GM21717 (cell line): ENCODE results near the gene APCDD1L.

Experiments used
- ATAC-seq: cut with Tn5 transposase; IDR thresholded peaks from one replicate; pipeline ENCODE4 v1.9.1; 2021; ENCODE audit warnings: mild to moderate bottlenecking, moderate library complexity; ENCODE audit not compliant: unreplicated experiment

APCDD1L gene

DNA sequence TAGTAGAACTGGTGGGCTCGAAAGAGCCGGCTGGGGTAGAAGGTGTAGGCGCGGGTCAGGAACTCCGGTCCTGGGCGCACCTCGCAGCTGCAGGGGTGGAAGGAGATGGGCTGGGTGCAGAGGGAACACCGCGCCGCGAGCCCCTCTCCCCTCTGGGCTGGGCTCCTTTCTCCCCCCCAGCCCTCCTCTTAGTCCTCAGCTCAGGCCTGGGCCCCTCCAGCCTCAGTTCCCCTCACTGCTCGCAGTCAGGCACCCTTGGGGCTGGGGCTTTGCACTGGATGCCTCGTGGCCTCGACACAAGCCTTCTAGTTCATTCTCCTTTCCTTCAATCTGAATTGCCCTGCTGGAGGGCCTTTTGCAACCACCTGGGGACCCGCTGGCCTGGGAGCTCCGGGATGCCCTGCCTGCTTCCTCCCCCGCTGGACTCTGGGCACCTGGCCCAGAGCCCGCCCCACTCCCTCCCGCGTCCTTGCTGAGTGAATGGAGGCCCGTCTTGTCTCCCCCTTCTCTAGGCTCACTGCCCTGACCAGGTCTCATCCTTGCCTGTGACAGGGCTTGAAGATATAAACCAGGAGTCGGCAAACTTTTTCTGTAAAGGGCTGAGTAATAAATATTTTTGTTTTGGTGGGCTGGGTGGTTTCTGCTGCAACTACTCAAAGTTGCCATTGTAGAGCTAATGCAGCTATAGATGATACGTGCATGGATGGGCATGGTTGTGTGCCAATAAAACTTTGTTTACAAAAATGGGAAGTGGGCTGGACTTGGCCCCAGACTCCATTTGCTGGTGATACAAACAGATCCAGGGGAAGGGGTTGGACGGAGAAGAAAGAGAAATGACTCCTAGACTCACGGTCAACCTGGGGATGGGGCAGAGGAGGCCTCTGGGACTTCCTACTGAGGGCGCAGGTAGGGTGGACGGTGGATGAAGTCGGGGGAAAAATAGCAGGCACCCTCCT is 47.3 kb downstream of the APCDD1L start:
- ATAC-seq: no peak

DNA sequence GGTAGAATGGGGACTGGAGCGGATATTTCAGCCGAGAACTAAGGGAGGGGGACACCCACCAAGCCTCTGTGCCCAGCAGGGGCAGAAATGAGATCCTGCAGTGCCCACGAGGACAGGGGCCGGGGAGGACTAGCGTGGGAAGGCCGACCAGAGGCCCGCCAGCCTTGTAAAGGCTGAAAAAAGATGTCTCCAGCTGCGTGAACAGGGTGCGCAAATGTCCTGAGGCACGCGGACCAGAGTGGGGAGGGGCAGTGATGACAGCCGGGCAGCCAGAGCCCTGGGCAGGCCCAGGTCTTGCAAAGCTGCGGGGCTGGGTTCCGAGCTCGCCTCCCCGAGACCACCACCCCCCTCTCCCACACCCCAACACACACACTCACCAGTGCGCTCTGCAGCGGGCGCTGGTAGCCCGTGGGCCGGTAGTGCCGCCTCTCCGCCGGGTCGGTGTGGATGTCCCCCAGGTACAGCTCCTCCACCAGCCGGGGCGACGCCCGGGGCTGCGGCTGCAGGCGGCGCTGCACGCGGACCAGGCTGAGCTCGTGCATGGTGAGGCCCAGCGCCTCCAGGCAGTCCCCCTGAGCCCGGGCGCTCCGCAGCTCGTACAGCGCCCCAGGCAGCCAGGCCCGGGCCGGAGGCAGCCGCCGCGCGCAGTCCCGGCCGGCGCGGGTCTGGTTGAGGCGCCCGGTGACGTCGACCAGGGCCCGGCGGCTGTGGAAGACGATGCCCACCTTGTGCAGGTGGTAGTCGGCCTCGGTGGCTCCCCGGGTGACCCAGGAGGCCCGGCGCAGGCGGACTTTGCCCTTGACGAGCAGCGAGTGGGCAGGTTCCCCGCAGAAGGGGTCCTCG is 48.2 kb downstream of the APCDD1L start:
- ATAC-seq: no peak

DNA sequence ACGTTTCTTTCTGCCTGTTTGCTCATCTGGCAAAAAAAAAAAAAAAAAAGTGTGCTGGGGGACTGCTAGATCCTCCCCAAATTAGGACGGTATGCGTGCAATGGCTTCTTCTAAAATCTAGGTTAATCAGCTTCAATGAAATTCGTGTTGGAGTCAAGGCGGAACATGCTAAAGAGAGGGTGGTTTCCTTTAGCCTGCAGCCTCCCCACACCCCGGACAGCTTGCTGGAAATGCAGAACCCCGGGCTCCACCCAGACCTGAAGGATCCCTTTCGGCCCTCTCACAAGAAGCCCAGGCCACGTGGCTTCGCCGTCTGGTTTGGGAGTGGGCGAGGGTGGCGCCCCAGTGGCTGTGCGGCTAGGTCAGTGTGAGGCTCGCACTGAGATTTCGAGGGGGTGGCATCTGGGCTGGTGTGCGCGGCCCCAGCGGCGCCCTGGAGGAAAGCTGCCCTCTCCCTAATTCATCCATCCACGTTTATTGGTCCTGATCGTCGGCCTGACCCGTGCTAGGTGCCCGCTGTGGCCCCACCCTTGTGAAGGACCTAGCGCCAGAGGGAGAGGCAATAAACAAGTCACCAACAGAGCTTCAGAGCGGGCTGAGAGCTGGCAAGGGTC is 49.0 kb downstream of the APCDD1L start:
- no peak for ATAC-seq

DNA sequence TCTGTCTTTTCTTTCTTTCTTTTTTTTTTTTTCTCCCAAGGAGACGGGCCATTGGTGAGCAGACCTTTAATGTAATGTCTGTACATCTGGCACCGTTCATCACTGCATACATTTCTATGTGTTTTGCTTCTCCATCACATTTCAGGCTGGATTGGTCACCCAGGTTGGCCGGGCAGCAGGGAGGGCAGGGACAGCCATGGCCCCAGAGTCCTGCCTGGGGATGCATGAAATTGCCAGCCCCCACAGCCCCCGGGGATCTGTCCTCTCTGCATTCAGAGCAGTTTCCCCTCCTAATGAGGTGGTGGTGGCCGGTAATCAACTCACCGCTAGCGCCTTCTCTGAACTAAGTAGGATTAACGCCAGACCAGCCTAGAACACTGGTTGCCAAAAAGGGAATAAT is 50.4 kb downstream of the APCDD1L start:
- ATAC-seq: no peak

DNA sequence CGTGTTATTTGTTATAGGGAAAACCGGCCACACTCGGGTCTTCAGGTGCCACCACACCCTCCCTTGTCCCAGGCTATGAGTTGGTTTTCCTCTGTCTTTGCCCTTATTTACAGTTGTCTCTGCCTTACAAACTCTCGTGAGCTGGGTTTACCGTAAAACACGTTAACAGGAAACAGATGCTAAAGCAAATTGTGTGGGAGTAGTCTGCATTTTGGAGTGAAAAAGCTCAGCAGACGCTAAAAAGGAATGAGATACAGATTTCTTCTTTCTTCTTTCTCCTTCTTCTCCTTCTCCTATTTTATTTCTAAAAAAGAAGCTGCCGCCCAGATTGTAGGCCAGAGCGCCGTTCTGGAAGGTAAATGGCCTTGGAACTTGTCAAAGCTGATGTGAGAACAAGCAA is 51.9 kb downstream of the APCDD1L start:
- no peak for ATAC-seq

DNA sequence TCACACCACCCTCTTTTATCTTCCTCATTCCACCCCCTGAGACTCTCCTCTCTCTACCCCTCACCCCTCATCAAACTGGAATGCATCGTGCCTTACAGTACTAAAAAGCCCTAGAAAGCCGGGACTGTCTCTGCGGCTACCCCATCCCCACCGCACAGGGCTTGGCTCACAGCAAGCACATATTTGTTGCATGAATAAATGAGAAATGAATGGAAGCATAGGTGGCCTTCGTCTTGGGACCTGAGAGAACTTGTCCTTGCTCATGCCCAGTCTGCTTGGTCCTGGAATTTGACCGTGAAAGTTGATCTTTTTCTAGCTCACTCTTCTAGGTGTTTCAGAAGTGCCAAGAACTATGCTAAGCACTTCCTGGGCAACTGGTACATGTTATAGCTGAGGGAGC is 53.3 kb downstream of the APCDD1L start:
- no peak for ATAC-seq

DNA sequence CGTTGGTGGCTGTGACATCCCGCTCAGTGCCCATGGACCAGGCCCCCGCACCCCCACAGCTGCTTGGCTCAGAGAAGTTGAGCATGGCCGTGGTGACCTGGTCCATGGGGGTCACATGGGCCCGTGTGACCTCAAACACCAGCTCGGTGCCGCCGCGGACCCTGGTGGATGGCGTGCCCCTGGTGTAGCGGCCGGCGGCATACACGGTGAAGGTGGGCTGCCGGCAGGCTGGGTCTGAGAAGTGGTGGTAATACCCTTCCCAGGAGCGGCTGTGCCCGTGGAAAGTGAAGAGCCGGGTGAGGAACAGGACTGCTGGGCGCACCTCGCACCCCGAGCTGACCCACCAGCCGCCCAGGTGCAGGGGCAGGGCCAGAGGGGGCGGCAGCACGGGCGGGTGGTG is 54.1 kb downstream of the APCDD1L start:
- no peak for ATAC-seq

DNA sequence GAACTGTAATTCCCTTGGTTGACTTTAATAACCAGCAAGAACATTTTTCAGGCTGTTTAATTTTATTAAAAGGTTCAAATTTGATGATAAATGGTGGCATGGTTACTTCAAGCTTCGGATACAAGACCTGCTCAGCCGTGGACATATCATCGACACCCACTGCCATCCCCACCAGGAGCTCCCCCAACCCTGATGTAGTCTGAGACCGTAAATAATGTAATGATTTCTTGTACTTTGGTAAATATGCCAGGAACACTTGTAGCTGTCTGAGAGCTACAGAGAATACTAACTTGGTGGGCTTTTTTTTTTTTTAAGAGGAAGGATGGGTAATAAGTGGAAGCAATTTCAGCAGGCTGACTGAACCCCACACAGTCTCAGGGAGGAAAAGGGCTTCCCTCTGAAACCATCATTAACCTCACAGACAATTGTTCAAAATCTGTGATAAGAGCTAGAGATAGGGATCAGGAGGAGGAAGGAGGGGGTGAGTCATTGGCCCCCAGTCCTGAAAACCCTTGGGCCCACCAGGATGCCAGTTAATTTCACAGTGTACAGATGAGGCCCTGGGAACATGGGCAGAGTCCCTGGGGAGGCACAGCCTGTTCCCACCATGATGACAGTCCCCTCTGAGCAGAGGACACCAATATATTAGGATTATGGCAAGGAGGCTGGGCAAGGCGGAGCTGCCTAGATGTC is 56.0 kb downstream of the APCDD1L start:
- ATAC-seq: peak; percentile 22

DNA sequence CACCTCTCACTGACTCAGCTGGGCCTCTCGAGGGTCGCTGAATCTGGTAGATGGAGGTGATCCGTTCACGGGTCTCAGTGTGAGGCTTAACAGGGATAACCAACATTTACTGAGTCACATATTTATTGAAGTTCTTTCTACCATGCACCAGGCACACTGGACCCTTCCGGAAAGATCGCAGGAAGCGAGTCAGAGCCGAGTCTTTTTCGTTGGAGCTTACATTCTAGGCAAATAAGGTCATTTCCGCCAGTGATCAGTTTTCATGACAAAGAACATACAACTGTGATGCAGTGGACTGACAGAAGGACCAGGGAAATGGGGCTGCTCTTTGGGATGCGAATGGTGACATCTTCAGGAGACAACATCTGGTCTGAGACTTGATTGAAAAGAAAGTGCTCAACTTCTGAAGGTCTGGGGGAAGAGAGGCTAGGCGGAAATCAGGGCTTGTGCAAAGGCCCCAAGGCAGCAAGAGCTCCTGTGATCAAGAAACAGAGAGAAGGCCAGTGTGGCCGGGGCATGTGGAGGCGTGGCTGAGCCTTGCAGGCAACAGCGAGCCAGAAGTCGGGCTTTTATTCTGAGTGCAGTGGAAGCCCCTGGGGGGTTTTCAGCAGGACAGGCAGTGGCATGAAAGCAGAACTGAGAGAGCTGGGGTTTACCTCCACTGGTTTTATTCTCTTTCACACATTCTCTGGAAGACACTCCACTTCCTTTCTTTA is 56.7 kb downstream of the APCDD1L start:
- ATAC-seq: peak; percentile 92

DNA sequence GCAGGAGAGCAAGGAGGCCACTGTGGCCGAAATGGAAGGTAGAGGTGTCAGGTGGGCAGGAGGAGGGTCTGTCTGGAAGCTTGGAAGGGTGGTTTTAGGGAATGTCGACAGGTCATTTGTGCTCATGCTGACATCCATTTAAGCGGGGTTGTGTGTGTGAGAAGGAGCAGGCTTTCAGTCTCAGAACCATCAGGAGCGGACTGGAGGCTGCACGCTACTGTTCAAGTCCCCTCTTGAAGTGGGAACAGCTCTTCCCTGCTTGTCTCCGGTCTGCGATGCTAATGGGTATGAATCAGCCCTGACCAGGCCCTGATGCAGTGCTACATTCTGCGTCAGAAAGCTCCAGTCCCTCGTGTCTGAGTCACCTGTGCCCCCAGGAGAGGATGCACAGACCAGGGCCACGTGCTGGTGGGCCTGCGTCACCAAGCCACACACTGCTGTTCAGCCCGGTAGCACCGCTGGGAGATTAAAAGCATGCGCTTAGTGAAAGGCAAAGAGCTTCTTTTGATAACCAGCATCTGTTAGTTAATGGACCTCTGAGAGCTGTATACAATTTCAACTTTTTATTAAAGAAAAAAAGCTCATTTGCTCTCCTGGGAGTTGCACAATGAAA is 58.0 kb downstream of the APCDD1L start:
- ATAC-seq: no peak

DNA sequence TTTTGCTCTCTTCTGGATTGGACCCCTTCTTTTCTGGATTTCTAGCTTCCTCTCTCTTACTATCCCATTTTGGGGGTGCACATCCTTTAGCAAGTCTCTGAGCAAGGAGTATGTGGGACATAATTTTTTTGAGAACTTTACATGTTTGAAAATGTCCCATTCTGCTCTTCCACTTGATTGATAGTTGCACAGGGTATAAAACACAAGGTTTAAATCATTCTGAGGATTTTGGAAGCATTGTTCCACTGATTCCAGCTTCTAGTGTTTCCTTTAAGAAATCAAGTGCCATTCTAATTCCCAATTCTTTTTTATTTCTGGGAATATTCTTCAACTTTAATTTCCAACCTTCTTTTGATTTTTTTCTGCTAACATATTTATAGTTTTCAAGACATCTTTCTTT is 60.7 kb downstream of the APCDD1L start:
- ATAC-seq: no peak

DNA sequence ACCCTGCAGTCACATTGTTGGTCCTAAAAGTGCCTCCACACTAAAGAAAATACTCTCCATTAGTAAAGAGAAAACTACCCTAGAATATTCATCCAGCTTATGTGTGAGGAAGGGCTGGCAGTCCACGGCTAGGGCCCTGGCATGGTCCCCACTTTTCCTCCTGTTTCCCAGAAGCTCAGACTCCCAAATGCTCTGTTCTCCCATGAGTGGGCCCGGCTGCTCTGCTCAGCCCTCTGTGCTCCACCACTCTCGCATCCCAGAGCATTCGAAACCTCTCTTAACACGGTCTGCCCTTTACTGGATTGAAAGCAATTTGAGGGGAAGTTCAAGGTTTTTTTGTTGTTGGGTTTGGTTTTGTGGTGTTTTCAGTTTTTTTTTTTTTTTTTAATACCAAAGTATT is 61.8 kb downstream of the APCDD1L start:
- no peak for ATAC-seq

DNA sequence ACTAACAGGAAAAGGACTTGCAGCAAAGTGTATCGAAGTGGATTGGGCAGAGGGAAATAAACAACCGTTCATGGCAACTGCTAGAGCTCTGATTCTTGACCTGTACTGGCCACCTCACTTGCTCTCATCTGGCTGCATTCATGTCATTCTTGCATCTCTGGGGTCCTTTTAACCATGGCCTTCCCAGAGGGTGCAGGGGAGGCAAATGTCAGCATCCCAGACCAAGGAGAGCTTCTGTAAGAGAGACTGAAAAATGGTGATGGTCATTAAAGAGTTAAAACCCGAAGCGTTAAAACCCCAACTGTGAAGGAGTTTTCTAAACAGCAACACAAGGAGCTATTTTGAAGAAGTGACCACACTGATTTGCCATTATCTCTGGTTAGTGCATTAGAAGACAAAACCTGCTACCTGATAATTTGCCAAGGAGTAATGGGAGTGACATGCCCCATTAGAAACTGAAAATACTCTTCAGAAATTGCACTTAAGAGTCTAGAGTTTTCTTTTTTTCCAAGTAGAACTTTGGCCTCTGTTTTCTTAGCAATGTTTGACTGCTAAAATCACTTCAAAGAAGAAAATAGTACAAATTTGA is 62.4 kb downstream of the APCDD1L start:
- no peak for ATAC-seq

DNA sequence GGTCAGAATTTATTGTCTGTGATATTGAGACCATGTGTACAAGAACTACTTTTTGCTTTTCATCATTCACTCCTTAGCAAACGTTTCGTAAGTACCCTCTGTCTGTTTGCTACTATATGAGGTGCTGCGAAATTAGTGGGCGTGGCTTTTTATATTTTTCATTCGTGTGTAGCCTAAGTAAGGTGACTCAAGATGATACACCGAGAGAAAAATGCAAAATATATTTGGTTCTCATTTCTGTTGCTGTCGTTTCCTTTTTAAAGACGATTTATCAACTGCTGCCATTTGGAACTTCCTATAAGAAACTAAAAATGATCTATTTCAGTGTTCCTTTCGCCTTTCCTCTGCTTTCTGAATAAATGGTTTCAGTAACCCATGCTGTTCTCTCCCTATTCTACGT is 64.9 kb downstream of the APCDD1L start:
- no peak for ATAC-seq

DNA sequence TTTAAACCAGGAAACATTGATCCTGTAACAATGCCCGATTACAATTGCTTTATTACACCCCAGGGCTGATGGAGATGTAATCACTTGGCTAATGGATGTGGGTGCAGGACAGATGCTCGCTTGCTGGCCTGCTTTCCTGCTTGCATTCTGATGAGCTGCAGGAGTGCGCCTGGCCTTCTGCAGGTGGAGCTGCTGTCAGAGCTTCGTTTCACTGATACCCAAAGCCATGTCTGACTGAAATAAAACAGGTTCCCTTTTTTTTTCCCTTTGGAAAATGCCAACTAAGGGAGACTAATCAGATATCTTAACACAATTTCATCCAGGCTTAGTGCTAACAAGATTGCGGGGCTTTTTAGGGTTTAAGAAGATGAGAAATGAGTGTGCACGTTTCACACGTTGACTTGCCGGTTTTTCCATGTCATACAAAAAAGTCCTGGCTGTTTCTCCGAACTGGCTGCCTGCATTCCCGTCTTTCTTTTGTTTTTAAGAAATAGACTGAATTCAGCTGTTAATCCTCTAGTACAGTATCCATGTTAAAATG is 65.4 kb downstream of the APCDD1L start:
- ATAC-seq: no peak

DNA sequence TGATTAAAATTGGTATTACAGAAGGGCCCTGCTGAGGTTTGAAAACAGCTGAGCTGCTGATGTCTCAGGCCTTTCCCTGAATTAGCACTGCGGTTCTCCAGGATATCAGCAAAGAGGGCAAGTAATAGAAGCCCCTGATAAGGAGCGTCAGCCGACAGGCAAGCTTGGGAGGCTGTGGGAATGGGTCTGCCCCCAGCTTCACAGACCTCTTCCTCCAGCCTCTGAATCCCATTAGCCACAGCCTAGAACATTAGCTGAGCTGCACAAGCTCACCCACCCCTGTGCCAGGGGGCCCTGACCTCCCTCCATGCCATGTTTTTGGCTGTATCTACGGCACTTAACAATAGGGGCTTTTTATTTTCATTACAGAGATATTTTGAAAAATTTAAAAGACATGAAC is 66.2 kb downstream of the APCDD1L start:
- no peak for ATAC-seq

DNA sequence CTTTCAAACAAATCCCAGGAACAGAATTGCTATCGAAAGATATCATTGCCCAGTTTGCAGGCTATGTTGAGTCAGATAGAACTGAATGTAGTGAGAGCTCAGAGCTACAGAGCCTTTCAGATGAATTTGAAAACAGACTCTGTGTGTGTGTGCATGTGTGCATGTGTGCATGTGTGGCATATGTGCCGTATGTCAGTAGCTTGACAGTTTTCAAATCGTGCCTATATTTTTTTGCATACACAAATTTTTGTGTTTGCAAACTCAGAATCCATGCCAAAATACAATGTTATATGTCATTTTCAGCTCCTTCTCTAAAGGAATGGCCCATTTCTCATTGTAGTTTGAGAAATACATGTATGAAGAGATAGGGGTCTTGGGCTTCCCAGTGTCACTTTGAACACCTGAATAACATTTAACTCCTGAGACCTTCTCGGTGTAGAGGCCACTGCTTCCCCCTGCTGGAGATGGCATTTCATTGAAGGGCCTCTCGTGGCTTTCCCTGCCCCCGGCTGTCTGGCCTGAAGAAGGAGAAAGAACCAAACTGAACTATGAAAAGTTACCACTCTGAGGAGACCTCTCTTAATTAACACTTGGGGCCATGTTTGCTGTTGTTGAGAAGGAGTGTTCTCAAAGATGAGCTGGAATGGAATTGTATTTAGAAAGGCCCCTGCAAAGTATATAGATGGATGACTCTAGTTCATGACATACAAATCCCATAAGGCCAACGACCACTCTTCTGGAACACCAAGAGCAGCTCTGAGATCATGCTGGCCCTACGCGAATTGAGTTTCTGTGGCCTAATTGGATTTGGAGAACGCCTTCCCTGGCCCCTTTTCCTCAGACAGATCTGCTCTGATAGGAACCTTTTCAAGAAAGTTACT is 67.4 kb downstream of the APCDD1L start:
- no peak for ATAC-seq

DNA sequence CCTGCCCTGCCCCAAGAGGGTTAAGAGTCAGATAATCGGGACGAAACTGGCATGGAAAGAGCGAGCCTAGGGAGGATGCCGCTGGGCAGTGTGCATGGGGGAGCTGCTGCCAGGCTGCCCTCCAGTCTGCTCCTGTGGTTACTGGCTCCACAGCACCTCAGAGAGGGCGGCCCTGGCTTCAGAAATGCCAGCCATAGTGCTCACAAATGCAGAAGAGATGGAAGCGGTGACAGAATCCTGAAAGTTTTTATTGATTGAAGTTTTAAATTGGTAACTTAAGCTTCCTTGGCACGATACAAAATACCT is 68.3 kb downstream of the APCDD1L start:
- ATAC-seq: no peak
